Measurements from ENCODE around the gene TLL2. TPM values are rescaled to one million over a fixed set of nuclear protein-coding genes. Genes with fewer than 3 reads are reported as not detected.

Gene TLL2
- polyA plus RNA-seq, 1 experiment = 0.05 TPM

- ChIA-PET CTCF (interaction anchor here (0.6 to 4.8 kb wide), 3 partner anchors 13 to 152 kb away, joined by 3 to 28 read pairs (median 3); no protein-coding TSS in a partner anchor), POLR2A (no interaction called here)
- DNase-seq (ENCODE audit: low read depth) = no peak
- no peak for TF ChIP-seq CTCF (IDR thresholded peaks at IDR 0.05; ENCODE audit: insufficient read depth, low read depth, low read length)
- H3K36me3 ChIP-seq (ENCODE audit: control insufficient read depth, insufficient read depth, low read length) = no peaks in the 10 kb centered on the region
- H3K4me3 ChIP-seq (ENCODE audit: low read depth, low read length) = no peak overlapping the region
- no peaks in the 10 kb centered on the region for H3K27me3 ChIP-seq (ENCODE audit: control insufficient read depth, insufficient read depth, low read length)
Observed at GRCh38 chr10:96322275-96322674, 191.5 kb downstream of the TLL2 start.

DNA sequence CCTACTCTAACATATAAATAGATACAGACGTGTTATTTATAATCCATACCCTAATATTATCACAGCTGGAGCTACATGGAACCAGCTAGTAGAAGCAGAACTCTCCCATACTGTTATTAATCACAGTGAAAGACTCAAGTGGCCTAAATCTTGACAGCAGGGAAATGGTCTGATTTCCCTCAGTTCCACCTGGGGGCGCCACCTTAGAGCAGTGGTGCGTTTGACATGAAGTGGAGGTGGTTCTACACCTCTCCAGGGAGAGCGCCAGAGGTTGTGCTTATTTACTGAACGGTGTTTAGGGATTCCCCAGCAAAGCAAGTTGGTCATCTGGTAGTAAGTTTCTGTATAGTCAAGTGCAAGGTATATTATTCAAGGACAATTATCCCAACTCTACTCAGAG is 191.9 kb downstream of the TLL2 start:
- DNase-seq (ENCODE audit: low read depth) = no peak
- ChIA-PET POLR2A (no interaction called here), CTCF (interaction anchor here (4.8 kb wide), 1 partner anchor 13 kb away, joined by 28 read pairs; no protein-coding TSS in a partner anchor)
- Histone ChIP-seq H3K4me3 (ENCODE audit: low read depth, low read length) (no peak overlapping the region), H3K36me3 (ENCODE audit: control insufficient read depth, insufficient read depth, low read length) (no peaks in the 10 kb centered on the region), H3K27me3 (ENCODE audit: control insufficient read depth, insufficient read depth, low read length) (no peaks in the 10 kb centered on the region)
- no peak for TF ChIP-seq CTCF (IDR thresholded peaks at IDR 0.05; ENCODE audit: insufficient read depth, low read depth, low read length)

DNA sequence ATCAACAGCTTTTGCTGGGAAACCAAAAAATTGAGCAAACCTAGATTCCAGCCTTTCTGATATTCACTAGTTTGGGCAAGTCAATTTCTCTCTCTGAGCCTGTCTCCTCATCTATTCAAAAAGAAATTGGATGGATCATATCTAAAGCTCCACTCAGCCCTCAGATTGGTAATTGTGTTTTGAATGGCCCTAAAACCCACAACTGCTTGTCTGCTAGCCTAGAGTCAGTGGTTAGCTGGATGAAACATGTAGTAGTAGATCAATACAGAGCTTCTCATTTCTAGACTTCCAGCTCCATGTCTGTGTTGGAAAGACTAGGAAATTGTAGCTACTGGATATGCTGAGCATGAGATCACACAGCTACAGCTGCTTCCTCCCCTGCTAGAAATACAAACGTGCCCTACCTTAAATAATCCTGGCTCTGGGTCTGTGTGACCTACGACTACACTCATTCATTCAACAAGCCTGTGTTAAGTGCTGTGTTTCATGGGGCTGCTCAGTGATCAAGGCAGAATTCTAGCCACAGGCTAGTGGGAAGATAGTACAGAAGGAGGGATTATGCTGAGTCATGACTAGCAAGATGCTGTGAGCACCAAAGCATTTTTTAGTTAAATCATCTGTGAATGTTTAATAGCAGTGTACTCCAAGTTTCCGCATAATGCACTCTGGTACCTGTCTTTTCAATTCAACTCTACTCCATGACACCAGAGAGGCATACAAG is 193.8 kb downstream of the TLL2 start:
- H3K27me3 ChIP-seq (ENCODE audit: control insufficient read depth, insufficient read depth, low read length) = no peaks in the 10 kb centered on the region
- no peak for TF ChIP-seq CTCF (IDR thresholded peaks at IDR 0.05; ENCODE audit: insufficient read depth, low read depth, low read length)
- ChIA-PET CTCF (interaction anchor here (1.0 to 1.3 kb wide), 3 partner anchors 15 to 303 kb away, joined by 3 to 5 read pairs (median 4); no protein-coding TSS in a partner anchor), POLR2A (no interaction called here)
- no peak overlapping the region for H3K4me3 ChIP-seq (ENCODE audit: low read depth, low read length)
- DNase-seq (ENCODE audit: low read depth) = no peak
- no peaks in the 10 kb centered on the region for H3K36me3 ChIP-seq (ENCODE audit: control insufficient read depth, insufficient read depth, low read length)

- no peaks in the 10 kb centered on the region for H3K36me3 ChIP-seq (ENCODE audit: control insufficient read depth, insufficient read depth, low read length)
- POLR2A ChIA-PET = no interaction called here
- CTCF ChIA-PET = interaction anchor here (1.6 kb wide), 1 partner anchor 17 kb away, joined by 3 read pairs; no protein-coding TSS in a partner anchor
- no peak for DNase-seq (ENCODE audit: low read depth)
- H3K27me3 ChIP-seq (ENCODE audit: control insufficient read depth, insufficient read depth, low read length) = no peaks in the 10 kb centered on the region
- H3K4me3 ChIP-seq (ENCODE audit: low read depth, low read length) = no peak overlapping the region
- no peak for TF ChIP-seq CTCF (IDR thresholded peaks at IDR 0.05; ENCODE audit: insufficient read depth, low read depth, low read length)
Observed at GRCh38 chr10:96317067-96317833, 196.5 kb downstream of the TLL2 start.

Other genes starting within 250 kb of the TLL2 start
- not detected in 2 replicates for gene BLNK, start 242.4 kb downstream of the TLL2 start, polyA plus RNA-seq (2011; rRNA removed)
- gene DNTT, start 209.5 kb downstream of the TLL2 start, polyA plus RNA-seq (2011; rRNA removed) = not detected in 2 replicates
- not detected in 2 replicates for gene OPALIN, start 154.9 kb downstream of the TLL2 start, polyA plus RNA-seq (2011; rRNA removed)
- 27.0 and 61.9 TPM in 2 replicates for gene TM9SF3, start 73.1 kb upstream of the TLL2 start, polyA plus RNA-seq (2011; rRNA removed)
- 0.04 and 0.06 TPM in 2 replicates for gene PIK3AP1, start 206.6 kb upstream of the TLL2 start, polyA plus RNA-seq (2011; rRNA removed)

Data from BJ (cell line).